Stimulated activated CD4-positive, alpha-beta T cell treated with anti-CD3 and anti-CD28 coated beads, Interleukin-4, amount 100 ng/mL, for 48 hours (primary cell): ENCODE data around the gene GORASP2.

Experiments
- DNase-seq, 2 donors: peaks; one replicate each; pipeline ENCODE4 v3.0.0-alpha.2; 2020; ENCODE audit warnings: low read depth in 2 of 2

GORASP2 gene

DNA sequence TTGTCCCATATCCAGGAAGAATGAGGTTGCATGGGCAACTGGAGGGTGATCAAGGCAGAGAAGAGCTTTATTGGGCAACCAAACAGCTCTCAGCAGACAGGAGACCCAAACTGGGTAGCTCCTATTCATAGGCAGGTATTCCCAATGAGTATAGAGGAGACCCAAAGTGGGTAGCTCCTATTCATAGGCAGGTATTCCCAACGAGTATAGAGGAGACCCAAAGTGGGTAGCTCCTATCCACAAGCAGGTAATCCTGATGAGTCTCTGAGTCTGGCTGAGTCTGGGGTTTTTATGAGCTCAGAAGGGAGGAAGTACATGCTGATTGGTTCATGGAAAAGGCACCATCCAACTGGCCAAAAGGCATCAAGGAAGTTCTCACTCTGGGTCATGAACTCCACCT lies 5.3 kb upstream of the GORASP2 start:
- no peak for DNase-seq

GRCh38 chr2:170924969-170925368 lies 4.1 kb upstream of the GORASP2 start:
- DNase-seq: no peak

DNA sequence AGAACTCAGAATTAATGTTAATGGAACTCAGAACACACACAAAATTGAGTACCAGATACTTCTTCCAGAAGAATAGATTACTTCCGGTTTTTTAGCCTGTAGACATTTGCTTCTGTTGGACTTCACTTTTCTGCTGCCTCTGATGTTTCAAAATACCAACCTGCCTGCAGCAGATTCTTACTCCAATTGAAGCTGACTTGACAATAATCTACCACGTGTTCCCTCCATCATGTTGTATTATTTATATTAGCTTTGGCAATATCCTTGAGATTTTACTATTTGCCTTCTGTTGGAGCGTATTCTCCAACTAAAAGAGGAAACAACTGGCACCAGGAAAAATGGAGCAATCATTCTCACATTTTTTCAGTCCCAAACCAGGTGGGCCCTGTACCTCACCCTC lies 3.1 kb upstream of the GORASP2 start:
- DNase-seq: no peak

DNA sequence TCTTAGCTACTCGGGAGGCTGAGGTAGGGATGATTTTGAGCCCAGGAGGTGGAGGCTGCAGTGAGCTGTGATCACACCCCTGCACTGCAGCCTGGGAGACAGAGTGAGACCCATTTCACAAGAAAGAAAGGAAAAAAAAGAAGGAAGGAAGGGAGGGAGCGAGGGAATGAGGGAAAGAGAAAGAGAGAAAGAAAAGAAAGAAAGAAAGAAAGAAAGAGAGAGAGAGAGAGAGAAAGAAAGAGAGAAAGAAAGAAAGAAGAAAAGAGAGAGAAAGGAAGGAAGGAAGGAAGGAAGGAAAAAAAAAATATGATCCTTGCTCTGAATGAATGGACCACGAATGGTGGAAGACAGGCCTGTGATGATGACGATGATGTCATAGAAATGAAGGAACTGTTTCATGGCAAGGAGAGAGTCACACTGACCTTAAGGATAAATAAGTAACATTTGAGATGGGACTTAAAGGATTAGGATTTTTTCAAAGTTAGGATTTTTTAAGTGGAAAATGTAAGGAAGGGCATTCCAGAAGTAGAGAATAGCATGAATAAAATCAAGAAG lies 2.2 kb upstream of the GORASP2 start:
- DNase-seq: no peak

- no peak for DNase-seq
Observed at GRCh38 chr2:170928036-170928823, 823 bp upstream of the GORASP2 start.

- peak in 1 of 2 donors; percentile 33 for DNase-seq
Observed at GRCh38 chr2:170929686-170930050, 615 bp downstream of the GORASP2 start.

- DNase-seq: peak in 1 of 2 donors; percentile 42
Observed at GRCh38 chr2:170930131-170930990, 1.3 kb downstream of the GORASP2 start.

DNA sequence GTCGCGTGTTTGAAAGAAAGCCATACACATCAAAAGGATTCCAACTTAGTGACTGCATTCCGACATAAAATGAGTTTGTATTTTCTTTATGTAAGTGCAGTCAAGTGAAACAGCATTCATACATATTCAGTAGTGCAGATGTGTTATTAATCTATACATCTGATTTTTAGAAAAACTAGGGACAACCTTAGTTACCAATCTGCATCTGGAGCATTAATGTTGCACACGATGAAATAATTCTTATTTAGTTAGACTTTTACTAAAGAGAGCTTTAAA lies 1.9 kb downstream of the GORASP2 start:
- DNase-seq: no peak

GRCh38 chr2:170932166-170932565 lies 3.1 kb downstream of the GORASP2 start:
- DNase-seq: no peak

GRCh38 chr2:170932948-170933347 lies 3.9 kb downstream of the GORASP2 start:
- DNase-seq: no peak

DNA sequence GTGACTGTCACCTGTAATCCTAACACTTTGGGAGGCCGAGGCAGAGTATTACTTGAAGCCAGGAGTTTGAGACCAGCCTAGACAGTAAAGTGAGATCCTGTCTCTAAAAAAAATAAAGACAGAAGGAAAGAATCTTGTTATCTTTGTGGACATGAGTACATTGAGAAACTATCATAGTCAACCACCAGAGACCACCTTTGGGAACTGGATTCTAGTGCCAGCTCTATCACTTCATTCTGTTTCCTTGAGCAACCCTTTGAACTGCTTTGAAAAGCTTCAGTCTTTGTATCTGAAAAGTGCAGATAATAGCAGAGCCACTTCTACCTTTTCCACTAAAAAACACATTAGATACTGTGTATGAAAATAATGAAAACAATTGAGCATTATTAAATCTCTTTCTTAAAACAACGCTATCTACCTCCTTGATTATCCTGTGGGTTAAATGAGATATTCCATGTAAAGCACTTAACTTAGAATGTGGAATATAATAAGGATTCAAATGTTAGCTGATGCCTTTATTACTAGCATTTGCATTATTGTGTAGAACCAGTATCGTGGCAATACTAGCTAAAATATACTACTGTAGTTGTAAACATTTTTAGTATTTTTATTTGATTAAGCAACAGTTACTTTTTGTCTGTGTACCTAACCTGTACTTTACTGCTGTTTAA lies 8.8 kb downstream of the GORASP2 start:
- no peak for DNase-seq

- no peak for DNase-seq
Observed at GRCh38 chr2:170940066-170940465, 11.0 kb downstream of the GORASP2 start.

DNA sequence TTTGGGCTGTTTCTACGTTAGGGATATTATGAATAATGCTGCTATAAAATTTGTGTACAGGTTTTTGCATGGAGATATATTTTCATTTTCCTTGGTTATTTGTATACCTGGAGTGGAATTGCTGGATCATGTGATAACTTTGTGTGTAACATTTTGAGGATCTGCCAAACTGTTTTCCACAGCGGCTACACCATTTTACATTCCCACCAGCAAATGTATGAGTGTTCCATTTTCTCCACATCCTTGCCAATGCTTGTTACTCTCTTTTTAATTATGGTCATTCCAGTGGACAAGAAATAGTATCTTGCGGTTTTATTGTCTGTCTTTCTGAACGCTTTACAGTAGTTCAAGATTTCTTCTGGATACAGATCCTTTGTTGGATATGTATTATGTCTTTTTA lies 13.6 kb downstream of the GORASP2 start:
- DNase-seq: no peak

DNA sequence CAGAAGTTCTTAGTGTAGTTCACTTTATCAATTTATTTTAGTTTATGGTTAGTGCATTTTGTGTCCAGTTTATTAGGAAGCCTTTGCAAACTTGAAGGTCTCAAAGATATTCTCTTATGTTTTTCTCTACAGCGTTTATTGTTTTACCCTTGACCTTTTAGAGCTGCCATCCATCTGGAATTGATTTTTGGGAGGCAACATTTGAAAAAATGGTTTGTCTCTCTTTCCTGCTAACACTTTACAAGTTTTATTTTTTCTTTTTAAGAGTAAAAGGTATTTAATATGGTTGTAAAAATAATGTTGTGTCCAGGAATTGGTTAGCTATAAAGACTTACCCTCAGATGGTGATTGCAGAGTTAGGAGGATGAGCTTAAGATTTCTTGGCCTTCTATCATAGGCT lies 14.0 kb downstream of the GORASP2 start:
- DNase-seq: no peak

- DNase-seq: no peak
Observed at GRCh38 chr2:170943596-170943995, 14.5 kb downstream of the GORASP2 start.

GRCh38 chr2:170944545-170944944 lies 15.5 kb downstream of the GORASP2 start:
- DNase-seq: no peak

DNA sequence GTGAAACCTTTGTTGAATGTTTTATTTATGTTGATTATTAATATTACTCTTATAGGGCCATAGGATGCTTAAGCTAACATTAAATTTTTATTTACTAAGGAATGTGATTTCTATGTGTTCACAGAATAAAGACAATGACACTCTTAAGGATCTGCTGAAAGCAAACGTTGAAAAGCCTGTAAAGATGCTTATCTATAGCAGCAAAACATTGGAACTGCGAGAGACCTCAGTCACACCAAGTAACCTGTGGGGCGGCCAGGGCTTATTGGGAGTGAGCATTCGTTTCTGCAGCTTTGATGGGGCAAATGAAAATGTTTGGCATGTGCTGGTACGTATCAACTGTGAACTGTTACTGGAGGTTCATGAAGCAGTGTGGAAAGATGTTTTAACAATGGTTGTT lies 20.4 kb downstream of the GORASP2 start:
- DNase-seq: no peak

DNA sequence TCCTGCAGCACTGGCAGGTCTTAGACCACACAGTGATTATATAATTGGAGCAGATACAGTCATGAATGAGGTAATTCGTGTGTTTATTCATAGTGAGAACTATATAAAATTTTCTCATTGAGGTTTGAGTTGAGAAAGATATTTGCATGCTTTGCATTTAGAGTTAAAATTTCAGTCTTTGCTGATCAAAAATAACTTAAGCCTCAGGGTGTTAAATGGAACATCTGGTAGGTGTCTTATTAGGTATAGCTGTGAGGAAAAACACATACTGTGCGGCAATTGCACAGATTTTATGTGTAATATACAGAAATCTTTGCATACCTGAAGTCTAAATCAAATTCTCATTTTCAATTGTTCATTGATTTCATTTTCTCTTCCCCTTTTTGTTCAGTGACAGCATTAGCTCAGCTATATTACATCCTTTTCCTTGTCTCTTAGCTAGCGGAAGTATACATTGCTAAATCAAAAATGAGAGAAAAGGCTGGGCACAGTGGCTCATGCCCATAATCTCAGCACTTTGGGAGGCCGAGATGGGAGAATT lies 21.2 kb downstream of the GORASP2 start:
- no peak for DNase-seq

- no peak for DNase-seq
Observed at GRCh38 chr2:170953941-170954340, 24.9 kb downstream of the GORASP2 start.

- no peak for DNase-seq
Observed at GRCh38 chr2:170963386-170963785, 34.3 kb downstream of the GORASP2 start.

GRCh38 chr2:170965446-170966225 lies 36.6 kb downstream of the GORASP2 start:
- DNase-seq: no peak
